ENCODE data around the gene UMAD1.

UMAD1 gene

DNA sequence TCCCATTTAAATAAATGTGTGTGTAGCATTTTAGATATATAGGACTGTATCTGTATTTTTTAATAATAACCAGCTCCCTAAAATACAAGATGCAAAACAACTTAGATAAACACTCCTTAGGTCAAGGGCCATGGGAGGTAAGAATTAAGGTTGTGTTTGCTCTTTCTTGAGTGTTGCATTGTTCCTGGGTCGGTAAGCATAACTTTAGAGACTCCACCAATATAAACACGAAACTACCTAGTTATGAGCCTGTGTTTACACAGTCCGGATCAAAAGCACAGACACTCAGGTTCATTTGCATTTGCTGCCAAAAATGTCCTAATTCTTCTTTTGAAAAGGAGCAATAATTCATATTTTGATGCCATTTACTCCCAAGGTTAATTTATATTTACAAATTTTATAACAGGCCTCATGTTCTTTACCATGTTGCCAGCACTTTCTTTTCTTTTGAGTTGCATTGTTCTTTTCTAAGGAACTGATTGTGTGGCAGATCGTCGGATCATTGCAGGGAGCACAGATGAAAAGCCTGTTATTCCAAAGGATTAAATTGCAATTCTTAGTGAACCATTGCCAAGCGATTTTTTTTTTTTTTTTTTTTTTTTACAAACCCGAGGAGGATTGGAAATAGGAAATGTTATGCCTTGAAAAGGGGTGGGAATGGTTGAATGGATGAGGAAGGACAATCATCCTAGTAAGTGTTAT is 282.3 kb downstream of the UMAD1 start:
- DNase-seq (ENCODE audit: low spot score), result no peak

DNA sequence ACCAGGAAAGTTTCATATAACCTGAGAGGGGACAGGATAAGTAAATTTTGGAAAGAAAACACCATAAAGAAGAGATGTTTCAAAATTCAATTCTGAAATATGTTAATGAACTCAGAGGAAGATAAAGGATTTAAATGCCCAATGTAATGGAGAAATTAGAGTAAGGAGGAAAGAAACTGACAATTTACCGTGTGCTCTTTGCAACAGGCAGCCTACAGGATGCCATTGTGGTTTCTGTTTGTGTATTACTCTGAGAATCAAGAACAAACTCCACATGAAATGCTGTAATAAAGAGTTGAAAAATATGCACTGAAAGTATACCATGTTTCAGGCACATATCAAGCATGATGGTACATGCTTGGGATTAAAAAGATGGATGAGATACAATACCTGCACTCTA is 283.3 kb downstream of the UMAD1 start:
- DNase-seq (ENCODE audit: low spot score), result no peak

DNA sequence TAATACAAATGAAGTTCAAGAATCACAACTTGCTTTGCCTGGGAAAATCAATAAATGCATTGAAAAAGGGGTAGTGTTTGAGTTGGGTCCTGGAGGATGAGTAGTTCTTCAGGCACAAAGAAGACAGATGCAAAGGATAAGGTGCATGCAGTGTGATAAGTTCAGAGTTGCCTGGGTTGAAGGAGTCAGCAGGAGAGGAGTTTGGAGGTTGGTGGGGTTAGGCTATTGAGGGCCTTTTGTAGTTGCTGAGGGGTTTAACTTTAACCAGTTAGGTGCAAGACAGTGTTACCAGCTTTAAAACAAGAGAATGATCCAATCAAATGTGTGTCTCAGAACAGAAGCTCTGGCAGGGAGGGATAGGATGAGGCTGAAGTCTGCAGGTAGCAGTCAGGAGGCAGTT is 283.8 kb downstream of the UMAD1 start:
- DNase-seq (ENCODE audit: low spot score), result no peak
